Stimulated activated CD4-positive, alpha-beta T cell treated with anti-CD3 and anti-CD28 coated beads, Interleukin-2, amount 100 ng/mL, for 48 hours (primary cell): Measurements from ENCODE around the gene MPG.

Source experiments
- DNase-seq, 2 donors: peaks; one replicate each; pipeline ENCODE4 v3.0.0-alpha.2; 2020

Gene MPG

GRCh38 chr16:66309-67182, 11.5 kb upstream of the MPG start:
- no peak for DNase-seq

- no peak for DNase-seq
Observed at GRCh38 chr16:67183-67791, 10.7 kb upstream of the MPG start.

GRCh38 chr16:67884-68789, 9.9 kb upstream of the MPG start:
- DNase-seq: no peak

GRCh38 chr16:69181-69580, 8.8 kb upstream of the MPG start:
- DNase-seq: no peak

GRCh38 chr16:71210-71539, 6.8 kb upstream of the MPG start:
- no peak for DNase-seq

- DNase-seq: no peak
Observed at GRCh38 chr16:71540-72401, 6.3 kb upstream of the MPG start.

GRCh38 chr16:72561-73548, 5.2 kb upstream of the MPG start, which contains the start of gene RHBDF1:
TSS of gene RHBDF1 (minus strand) at chr16:72631. CDS start at chr16:65015, 7,616 bp downstream.
- no peak for DNase-seq

- no peak for DNase-seq
Observed at GRCh38 chr16:74051-74746, 3.8 kb upstream of the MPG start.

- no peak for DNase-seq
Observed at GRCh38 chr16:74747-75334, 3.2 kb upstream of the MPG start.

GRCh38 chr16:75580-76501, 2.2 kb upstream of the MPG start:
- DNase-seq: no peak

- no peak for DNase-seq
Observed at GRCh38 chr16:76535-77272, 1.3 kb upstream of the MPG start.

GRCh38 chr16:77273-77806, 685 bp upstream of the MPG start:
- DNase-seq: no peak

GRCh38 chr16:78444-79150, 572 bp downstream of the MPG start:
- DNase-seq: no peak

GRCh38 chr16:79151-80054, 1.4 kb downstream of the MPG start:
- no peak for DNase-seq

GRCh38 chr16:83060-83603, 5.1 kb downstream of the MPG start:
- DNase-seq: no peak
